KBM-7 (cell line): Measurements from ENCODE around the gene PMIS2.

Experiments
- DNase-seq: peaks from one replicate; pipeline ENCODE4 v3.0.0-alpha.2; 2015
- in situ Hi-C: fragments of 300-500 bp; cut with MboI; formaldehyde crosslinking; loops from 2 replicates; pipeline ENCODE4 v1.14.3; 2020; ENCODE audit warnings: low sequenced_read_pairs, low pct_unique_long_range_greater_than_20kb, mixed read lengths

PMIS2 gene

DNA sequence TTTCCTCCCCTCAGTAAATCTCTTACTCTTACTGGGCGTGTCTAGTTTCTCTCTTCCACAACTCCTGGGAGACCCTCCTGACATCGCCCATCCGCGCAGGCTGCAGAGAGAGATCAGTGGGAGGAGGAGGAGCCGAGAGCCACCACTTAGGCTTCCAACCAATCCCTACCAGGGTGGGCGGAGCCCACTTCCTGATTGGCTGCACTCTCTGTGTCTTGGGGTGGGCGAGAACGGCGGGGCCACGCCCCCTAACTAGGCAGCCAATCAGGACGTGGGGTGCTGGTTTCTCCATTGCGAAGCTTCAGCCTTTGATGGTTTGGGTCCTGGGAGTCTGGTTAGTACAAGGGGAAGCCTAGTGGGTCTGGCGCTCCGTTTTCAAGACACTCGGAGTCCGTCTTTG is at the start of gene PMIS2:
Gene PMIS2 (plus strand): TSS at position 326 of the 400 bp plus-strand sequence. CDS start 87 bp downstream, outside the sequence.
- in situ Hi-C loops, result no loop called here
- DNase-seq, result no peak

DNA sequence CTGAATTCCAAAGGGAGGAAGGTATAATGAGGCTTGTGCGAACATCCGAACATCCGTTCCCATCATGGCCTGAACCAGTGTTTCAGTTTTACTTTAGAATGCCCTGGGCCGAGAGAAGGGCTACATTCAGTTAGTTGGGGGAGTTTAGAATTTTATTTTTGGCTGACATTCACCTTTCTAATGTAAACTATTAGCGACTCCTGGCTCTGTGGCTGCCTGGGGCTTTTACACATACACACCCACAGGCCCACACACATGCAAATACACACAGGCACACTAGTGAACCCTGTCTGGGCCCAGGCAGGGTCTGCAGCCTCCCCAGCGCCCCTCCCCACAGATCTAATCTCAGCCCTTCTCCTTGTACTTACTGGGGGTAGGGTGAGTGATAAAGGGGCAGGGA is 46.7 kb upstream of the PMIS2 start:
- in situ Hi-C loops, result no loop called here
- DNase-seq, result no peak

DNA sequence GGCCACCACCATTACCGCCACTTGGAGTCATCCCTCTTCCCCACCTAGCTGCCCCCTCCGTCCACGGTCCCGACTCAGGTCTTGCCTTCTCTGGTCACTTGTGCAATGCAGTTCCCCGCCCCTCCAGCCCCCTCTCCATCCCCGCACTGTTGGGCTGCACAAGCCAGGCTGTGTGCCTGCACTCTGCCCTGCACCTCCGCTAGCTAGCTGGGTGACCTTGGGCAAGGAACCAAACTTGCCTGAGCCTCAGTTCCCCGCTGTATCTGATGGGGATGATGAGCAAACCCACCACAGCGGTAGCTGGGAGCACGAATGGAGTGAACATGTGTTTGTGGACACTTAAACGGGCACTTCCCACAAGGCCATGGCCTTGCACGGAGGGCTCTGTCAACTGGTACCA is 46.1 kb upstream of the PMIS2 start:
- DNase-seq, result no peak
- in situ Hi-C loops, result no loop called here

DNA sequence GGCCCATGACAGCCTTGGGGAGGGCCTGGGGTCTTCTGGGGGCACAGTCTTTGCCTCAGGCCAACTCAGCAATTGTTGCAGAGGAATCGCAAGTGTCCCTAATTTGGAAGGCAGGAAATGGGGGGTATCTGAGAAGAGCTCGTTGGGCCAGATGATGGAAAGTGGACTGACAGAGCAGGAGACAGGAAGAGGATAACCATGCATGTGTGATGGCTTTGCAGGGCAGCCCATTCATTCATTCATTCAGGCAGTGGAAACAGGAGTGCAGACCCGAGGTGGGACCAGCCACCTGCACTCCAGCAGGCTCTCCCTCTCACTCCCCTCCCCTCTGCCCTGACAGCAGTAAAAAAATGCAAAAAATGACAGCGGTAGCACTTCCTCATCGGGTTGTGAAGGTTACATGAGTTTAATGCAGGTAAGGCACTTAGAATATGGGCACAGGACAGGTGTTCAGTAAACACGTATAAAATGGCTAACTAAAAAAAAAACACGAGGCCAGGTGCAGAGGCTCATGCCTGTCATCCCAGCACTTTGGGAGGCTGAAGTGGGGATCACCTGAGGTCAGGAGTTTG is 45.5 kb upstream of the PMIS2 start:
- DNase-seq, result no peak
- in situ Hi-C loops, result no loop called here

DNA sequence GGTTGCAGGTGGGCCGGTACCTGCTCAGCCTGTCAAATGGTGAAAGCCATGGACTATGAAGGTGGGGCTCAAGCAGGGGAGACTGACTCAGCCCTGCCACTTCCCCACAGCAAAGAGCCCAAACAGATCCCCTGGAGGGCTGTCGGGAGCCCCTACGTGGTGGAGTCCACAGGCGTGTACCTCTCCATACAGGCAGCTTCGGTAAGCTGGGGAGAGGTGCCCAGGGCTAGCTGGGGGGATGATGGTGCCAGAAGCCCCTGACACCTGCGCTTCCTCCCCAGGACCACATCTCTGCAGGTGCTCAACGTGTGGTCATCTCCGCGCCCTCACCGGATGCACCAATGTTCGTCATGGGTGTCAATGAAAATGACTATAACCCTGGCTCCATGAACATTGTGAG is 43.8 kb upstream of the PMIS2 start:
- in situ Hi-C loops, result no loop called here
- no peak for DNase-seq

DNA sequence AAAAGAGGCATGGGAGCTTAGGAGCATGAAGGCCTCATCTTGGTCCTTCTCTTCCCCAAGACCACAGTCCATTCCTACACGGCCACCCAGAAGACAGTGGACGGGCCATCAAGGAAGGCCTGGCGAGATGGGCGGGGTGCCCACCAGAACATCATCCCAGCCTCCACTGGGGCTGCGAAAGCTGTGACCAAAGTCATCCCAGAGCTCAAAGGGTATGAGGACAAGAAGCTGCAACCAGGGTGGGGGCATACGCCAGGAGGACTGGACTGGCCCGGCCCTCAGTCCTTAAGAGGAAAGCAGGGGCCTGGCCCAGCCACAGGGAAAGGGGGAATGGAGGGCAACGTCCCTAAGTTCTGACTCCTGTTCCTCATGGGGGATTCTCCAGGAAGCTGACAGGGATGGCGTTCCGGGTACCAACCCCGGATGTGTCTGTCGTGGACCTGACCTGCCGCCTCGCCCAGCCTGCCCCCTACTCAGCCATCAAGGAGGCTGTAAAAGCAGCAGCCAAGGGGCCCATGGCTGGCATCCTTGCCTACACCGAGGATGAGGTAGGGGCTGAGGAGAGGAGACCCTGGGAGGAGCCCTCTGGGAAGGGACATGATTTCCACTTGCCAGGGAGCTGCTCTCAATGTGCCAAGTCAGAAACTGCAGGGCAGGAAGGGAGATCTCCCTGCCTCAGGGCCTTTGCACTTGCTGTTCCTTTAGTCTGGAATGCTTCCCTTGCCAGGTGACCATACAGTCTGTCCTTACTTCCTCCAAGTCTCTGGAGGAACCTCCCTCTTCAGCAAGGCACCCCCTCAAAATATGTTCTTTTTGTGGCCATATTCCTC is 42.5 kb upstream of the PMIS2 start:
- in situ Hi-C loops, result no loop called here
- DNase-seq, result no peak

DNA sequence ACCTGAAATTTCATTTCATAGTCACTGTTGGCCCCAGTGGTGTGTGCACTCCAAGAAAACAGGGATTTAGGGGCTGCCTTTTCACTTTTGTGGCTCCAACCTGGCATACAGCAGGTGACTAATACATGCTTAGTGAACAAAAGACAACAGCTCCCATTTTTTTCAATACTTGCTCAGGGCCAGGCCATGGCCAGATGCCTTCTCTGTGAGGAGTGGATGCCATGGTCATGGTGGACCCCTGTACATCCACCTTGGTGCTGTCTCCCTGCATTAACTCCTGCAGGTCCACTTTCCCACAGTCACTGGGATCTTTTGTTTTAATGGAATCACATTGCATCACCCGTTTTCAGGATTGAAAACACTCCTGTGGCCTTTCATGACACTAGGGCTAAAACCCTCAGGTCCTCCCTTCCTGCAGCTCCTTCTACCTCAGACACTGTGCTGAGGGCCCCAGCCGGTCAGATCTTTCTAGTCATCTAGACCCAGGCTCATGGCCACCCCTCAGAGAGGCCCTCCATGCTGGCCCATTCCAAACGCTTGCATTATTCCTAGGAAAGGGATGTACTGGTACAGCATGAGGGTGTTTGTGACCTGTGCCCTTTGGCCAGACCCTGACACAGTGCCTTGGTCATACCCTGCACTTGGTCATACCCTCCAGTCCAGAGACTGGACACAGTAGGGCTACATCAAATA is 41.7 kb upstream of the PMIS2 start:
- in situ Hi-C loops, result no loop called here
- DNase-seq, result no peak

DNA sequence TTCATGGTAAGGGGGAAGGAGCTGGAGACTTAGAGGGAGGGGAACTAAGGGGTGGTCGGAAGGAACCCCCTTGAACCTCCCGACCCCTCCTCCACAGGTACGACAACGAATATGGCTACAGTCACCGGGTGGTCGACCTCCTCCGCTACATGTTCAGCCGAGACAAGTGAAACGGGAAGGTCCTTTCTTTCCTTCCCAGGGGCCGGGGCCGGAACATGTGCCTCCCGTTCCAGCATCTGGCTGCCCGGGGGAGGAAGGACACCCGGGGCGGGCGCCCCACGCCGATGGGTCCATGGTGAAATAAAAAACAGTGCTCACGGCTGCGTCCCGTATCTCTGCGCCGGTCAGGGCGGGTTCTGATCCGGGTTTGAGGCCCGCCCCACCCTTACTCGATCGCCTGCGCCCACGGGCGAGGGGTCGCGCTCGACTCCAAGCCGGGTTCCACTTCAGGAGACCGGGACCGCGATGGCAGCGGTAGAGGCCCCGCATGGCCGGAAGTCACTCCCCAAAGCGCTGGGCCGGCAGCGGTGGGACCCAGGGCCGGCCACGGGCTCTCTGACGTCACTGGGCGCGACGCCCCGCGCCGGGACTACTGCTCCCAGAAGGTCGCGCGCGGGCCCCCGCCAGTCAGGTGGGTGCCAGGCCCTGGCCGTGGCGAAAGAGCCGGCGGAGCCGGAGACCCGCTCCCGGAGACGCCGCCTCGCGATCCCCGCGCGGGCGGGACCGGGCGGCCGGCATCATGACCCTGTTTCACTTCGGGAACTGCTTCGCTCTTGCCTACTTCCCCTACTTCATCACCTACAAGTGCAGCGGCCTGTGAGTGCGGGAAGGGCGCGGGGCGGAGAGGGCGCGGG is 40.7 kb upstream of the PMIS2 start, which contains the start of gene TMEM147:
Gene TMEM147 (plus strand): TSS at position 626 of the 854 bp plus-strand sequence. CDS start 114 bp downstream, at position 740.
- DNase-seq, result peak; percentile 88
- in situ Hi-C loops, result no loop called here

DNA sequence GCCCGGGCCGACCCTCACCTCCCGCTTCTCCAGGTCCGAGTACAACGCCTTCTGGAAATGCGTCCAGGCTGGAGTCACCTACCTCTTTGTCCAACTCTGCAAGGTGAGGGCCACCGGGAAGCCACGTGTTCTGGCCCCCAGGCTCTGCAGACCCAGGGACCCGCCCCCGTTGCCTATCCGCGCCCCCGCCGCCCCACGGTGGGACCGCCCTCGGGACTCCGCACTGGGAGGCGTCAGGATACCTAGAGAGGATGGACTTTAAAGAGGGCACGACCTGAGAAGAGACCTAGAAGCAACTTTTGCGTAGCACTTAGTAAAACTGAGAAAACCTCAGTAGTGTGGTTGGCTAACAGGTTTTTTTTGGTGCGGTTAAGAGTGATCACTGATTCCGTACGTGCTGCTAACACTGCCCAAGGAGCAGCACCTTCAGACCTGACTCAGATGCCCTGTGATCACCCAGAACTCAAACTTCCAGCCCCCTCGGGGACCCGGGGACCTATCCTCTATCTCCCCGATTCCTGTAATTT is 40.1 kb upstream of the PMIS2 start:
- in situ Hi-C loops, result no loop called here
- no peak for DNase-seq

DNA sequence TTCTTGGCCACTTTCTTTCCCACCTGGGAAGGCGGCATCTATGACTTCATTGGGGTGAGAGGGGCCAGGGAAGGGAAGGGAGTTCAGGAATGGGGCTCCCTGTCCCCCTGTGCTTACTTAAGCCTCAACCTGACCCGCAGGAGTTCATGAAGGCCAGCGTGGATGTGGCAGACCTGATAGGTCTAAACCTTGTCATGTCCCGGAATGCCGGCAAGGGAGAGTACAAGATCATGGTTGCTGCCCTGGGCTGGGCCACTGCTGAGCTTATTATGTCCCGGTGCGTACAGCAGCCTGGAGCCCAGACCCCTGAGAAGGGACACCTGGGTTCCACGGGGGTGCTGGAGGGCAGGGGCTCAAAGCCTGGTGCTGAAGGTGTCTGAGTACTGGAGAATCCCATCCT is 39.4 kb upstream of the PMIS2 start:
- in situ Hi-C loops, result no loop called here
- no peak for DNase-seq

DNA sequence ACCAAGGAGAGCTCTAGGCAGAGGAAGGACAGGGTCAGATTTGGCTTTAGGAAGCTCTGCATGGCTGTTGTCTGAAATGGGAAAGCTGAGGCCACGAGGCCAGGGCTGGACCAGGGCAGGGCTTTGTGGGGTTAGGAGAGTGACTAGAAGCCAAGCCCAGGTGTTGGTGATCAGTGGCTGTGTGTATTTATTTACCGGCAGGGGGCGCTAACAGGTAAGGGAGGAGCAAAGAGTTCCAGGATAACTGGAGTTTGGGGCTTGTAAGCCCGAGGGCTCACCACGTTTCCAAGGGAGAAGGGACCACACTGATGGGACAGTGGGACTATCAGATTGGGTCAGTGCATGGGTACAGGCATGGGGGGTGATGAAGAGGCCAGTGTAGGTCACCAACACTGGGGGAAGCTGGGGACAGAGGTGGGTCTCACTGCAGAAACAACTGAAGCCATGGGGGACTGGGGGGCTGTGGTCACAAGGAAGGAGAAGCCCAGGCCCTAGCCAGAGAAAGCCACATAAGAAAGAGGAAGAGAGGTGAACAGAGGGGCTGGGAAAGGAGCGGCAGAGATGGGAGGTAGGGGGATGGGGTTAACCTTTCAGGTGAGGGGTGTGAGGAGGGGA is 36.7 kb upstream of the PMIS2 start:
- DNase-seq, result peak; percentile 67
- in situ Hi-C loops, result no loop called here

DNA sequence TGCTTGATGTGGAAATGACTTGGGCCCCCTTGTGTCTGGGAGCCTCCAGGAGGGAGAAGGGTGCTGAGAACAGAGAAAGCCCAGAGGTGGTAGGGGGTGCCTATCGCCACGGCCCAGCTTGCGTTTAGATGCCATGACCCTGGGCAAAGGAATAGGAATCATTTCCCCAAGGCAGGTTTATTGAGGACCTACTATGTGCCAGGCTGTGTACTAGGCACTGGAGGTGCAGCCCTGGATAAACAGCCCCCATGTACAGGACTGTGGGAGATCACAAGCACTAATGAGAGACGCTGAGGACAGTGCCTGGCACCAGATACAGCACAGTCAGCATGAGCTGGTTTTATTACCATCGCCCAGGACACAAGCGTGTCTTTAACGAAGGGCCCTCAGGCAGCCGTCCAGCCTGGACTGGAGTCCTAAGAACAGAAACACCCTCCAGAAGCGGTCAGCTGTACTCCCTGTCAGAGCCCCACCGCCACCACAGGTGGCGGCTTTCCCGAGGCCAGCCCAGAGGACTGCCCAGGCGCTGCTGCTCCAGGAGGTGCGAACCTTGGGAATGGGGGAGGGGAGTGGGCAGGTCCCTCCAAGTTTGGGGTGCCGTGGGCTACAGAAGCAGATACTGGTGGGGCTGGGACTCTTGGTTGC is 36.0 kb upstream of the PMIS2 start:
- in situ Hi-C loops, result no loop called here
- no peak for DNase-seq

DNA sequence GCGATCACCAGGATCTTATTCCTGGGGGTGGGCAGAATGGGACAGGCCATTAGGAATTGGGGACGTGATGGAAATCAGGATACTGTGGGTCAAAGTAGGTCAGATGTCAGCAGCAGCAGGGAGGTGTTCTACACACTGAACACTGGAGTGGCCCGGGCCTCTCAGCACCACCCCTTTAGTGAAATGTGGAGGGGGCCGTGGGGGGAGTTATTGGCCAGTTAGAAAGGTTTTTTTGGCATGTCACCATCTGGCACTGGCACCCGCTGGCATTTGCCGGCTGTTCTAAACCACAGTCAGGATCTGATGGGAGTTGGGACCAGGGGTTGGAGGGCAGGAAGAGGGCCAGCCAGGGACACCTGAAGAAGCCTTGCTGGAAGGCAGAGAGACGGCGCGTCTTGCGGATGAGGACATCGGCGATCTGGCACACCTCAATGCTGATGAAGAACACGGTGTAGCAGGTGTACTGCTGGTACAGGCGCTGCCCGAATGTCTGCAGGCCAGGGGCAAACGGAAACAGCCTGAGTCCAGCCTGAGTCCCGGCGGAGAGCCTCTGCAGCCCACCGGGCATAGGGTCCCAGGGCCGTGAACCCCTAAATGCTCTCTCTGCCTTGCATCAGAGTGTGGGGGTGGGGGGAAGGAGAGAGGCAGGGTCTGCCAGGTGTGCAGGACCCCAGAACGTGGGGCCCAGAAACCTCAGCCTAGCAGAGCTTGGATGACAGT is 34.7 kb upstream of the PMIS2 start:
- in situ Hi-C loops, result no loop called here
- no peak for DNase-seq

DNA sequence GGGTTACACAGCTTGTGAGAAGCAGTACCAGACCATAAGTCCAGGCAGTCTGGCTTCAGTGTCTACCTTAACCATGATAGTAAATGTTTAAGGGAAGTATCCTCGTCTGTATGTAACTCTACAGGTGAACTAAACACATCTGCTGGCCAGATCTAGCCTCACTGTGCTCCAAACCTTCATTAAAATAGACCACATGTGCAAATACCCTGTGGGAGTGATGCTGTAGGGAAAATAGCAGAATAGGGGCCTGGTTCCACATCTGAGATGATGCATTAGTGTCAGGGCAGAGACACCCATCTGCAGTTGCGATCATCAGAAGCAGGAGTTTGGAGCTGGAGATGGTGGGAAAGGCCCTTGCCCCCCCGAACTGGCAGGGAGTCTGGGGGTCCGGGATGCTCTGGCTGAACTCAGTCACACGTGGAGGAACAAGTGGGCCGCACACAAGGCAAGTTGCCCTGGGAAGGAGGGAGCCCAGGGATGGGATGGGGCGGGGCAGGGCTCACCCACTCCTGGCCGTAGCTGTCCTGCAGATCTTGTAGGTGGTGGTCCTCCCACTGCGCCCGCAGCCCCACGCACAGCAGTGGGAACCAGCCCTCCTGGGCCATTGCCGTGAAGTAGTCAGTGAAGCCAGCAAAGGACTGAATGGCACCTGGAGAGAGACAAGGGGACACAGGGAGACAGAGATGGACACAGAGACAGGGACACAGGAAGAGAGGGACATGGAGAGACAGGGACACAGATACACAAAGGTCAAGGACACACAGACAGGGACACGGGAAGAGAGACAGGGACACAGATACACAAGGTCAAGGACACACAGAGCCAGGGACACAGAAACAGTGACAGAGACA is 33.2 kb upstream of the PMIS2 start:
- no peak for DNase-seq
- in situ Hi-C loops, result no loop called here

DNA sequence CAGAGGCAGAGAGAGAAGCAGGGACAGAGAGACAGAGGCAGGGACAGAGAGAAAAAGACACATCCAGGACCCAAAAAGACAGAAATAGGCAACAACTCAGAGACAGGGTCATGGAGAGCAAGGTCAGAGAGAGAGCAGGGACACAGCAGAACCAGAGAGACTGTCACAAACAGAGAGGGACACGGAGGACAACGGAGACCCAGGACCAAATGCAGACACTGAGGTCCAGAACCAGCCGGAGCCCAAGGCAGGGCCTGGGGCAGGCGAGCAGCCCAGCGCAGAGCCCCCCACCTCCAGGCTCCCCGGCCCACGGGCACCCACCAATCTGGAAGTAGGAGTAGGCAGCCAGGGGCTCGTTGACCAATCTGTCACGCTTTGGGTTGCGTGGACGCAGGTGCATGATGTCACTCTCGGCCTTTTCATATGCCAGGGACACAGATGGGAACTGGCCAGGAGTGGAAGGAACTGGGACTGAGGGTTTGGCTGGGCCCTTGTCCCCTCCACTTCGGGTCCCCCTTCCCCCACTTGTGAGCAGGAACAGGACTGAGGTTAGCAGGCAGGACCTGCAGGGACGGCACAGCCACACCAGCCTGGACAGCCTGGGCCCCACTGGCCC is 32.5 kb upstream of the PMIS2 start:
- no peak for DNase-seq
- in situ Hi-C loops, result no loop called here

DNA sequence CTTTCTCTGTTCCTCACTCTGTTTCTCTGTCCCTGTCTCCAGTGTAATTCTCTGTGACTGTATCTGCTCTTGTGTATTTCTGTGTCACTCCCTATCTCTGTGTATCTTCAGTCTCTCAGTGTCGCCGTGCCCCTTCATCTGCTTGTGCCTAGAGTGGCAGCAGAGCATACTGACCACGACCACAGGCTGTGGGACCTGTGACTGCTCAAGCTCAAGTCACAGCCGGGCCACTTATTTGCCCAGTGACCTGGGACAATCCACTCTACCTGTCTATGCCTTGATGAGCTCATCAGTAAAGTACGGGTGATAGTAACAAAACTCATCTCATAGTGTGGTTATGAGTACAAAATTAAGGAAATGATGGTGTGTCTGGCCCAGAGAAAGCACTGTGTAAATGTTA is 31.9 kb upstream of the PMIS2 start:
- DNase-seq, result no peak
- in situ Hi-C loops, result no loop called here
